ENCODE measurements around the gene ZNF473.

Gene ZNF473

GRCh38 chr19:50008532-50008931 is 17.3 kb upstream of the ZNF473 start:
- peak; percentile 37 for TF ChIP-seq CTCF (IDR thresholded peaks at IDR 0.05; ENCODE audit: control extremely low read depth, extremely low read depth, low read depth, missing control alignments)
- DNase-seq (ENCODE audit: extremely low spot score): no peak
- CTCF ChIA-PET: no interaction called here
- POLR2A ChIA-PET: no interaction called here

- no peak for DNase-seq (ENCODE audit: extremely low spot score)
- no peak for TF ChIP-seq CTCF (IDR thresholded peaks at IDR 0.05; ENCODE audit: control extremely low read depth, extremely low read depth, low read depth, missing control alignments)
- ChIA-PET POLR2A (no interaction called here), CTCF (no interaction called here)
These were observed 9.5 kb upstream of the ZNF473 start for GRCh38 chr19:50016225-50016807.

- ChIA-PET CTCF (interaction anchor here (1.1 to 1.9 kb wide), 2 partner anchors 22 to 82 kb away, joined by 3 to 4 read pairs; no protein-coding TSS in a partner anchor), POLR2A (interaction anchor here (0.7 kb wide), 1 partner anchor 972 kb away, joined by 3 read pairs; no protein-coding TSS in a partner anchor)
- TF ChIP-seq CTCF (IDR thresholded peaks at IDR 0.05; ENCODE audit: control extremely low read depth, extremely low read depth, low read depth, missing control alignments): no peak
- no peak for DNase-seq (ENCODE audit: extremely low spot score)
These were observed 5.3 kb upstream of the ZNF473 start for GRCh38 chr19:50020481-50020880.

GRCh38 chr19:50022823-50023222 is 3.0 kb upstream of the ZNF473 start:
- no peak for DNase-seq (ENCODE audit: extremely low spot score)
- ChIA-PET CTCF (no interaction called here), POLR2A (no interaction called here)
- no peak for TF ChIP-seq CTCF (IDR thresholded peaks at IDR 0.05; ENCODE audit: control extremely low read depth, extremely low read depth, low read depth, missing control alignments)

- DNase-seq (ENCODE audit: extremely low spot score): no peak
- no peak for TF ChIP-seq CTCF (IDR thresholded peaks at IDR 0.05; ENCODE audit: control extremely low read depth, extremely low read depth, low read depth, missing control alignments)
- CTCF ChIA-PET: interaction anchor here (0.9 to 1.1 kb wide), 2 partner anchors 23 to 111 kb away, joined by 3 read pairs; no protein-coding TSS in a partner anchor
- POLR2A ChIA-PET: no interaction called here
These were observed 1.1 kb upstream of the ZNF473 start for GRCh38 chr19:50024719-50025021.

- peak; percentile 97 for DNase-seq (ENCODE audit: extremely low spot score)
- TF ChIP-seq CTCF (IDR thresholded peaks at IDR 0.05; ENCODE audit: control extremely low read depth, extremely low read depth, low read depth, missing control alignments): peak; percentile 8
- ChIA-PET POLR2A (interaction anchor here (0.6 kb wide), 1 partner anchor 88 kb away, joined by 3 read pairs; no protein-coding TSS in a partner anchor), CTCF (interaction anchor here (0.9 to 1.1 kb wide), 2 partner anchors 23 to 112 kb away, joined by 3 read pairs; no protein-coding TSS in a partner anchor)
These were observed 597 bp upstream of the ZNF473 start, which contains the start of gene VRK3 for GRCh38 chr19:50025022-50025793. VRK3 (minus strand) TSS chr19:50025372; CDS start chr19:50016162, 9,210 bp downstream.

Data from GM10248 (cell line).